HCT116 (cell line): Measurements from ENCODE around the gene ZNF625. TPM values are rescaled to one million over a fixed set of nuclear protein-coding genes. Genes with fewer than 3 reads are reported as not detected.

ENCODE experiments used
- ATAC-seq: fragments of 200-7000 bp; cut with Tn5 transposase; 2 replicates; pipeline ENCODE4 v1.9.1; 2020; ENCODE audit warnings: mild to moderate bottlenecking, moderate library complexity
- BruUV-seq: library from RNA; stranded (reverse); fragments of 400-500 nt; replicated peaks from 2 replicates; lab custom pipeline; 2021; lab: Mats Ljungman, UMichigan
- CTCF ChIA-PET: fragments of 300-600 bp; sonication (Branson Sonifier 250); formaldehyde crosslinking; loops from one replicate; lab custom pipeline; 2021; ENCODE audit warnings: antibody characterized with exemption; lab: Charles Lee
- POLR2A ChIA-PET: fragments of 300-600, 350-600 bp; sonication (Branson Sonifier 250); formaldehyde crosslinking; loops from one replicate; lab custom pipeline; 2021; ENCODE audit warnings: antibody characterized with exemption; lab: Charles Lee
- RAD21 ChIA-PET, 2 experiments: fragments of 300-600 bp; sonication (Branson Sonifier 250); formaldehyde crosslinking; loops; one replicate each; lab custom pipeline; 2023; ENCODE audit warnings: low total read pairs in 2 of 2; ENCODE audit not compliant: uncharacterized antibody in 2 of 2, unreplicated experiment in 2 of 2, low non-redundant PET in 1 of 2; lab: Charles Lee
- DNase-seq: peaks from one replicate; pipeline ENCODE4 v3.0.0-alpha.2; 2010; ENCODE audit warnings: low read depth, low spot score
- H2AFZ ChIP-seq: fragments of 200-600 bp; shearing (Covaris generic), sonication (generic); 2 replicates; pipeline ENCODE4 v1.6.1; 2017; ENCODE audit warnings: low read depth, mixed run types, mixed read lengths, antibody characterized with exemption, low read length; ENCODE audit not compliant: poor library complexity, severe bottlenecking
- H3K27ac ChIP-seq: 2 replicates; pipeline ENCODE4 v1.5.1; 2012; ENCODE audit warnings: low read depth, low read length
- H3K27me3 ChIP-seq: fragments of 200-600 bp; sonication (generic); 2 replicates; pipeline ENCODE4 v1.6.1; 2016; ENCODE audit warnings: mixed run types, low read length, mixed read lengths; ENCODE audit not compliant: insufficient read depth
- H3K36me3 ChIP-seq, 2 experiments: fragments of 200-500 bp in 1 of 2; fragments of 200-600 bp in 1 of 2; sonication (Bioruptor generic) in 1 of 2; sonication (generic) in 1 of 2; 2 replicates each; pipeline versions ENCODE4 v1.5.1 to v1.6.1; 2014 to 2016; ENCODE audit warnings: low read length in 2 of 2, inconsistent platforms in 1 of 2, mixed read lengths in 1 of 2, mixed run types in 1 of 2; ENCODE audit not compliant: insufficient read depth in 2 of 2, control insufficient read depth in 1 of 2
- H3K4me1 ChIP-seq, 2 experiments: fragments of 200-600 bp in 1 of 2; sonication (generic) in 1 of 2; 2 replicates each; pipeline versions ENCODE4 v1.5.1 to v1.6.1; 2012 to 2017; ENCODE audit warnings: low read length in 2 of 2, inconsistent platforms in 1 of 2, mild to moderate bottlenecking in 1 of 2, mixed read lengths in 1 of 2, mixed run types in 1 of 2, moderate library complexity in 1 of 2; ENCODE audit not compliant: insufficient read depth in 2 of 2, control insufficient read depth in 1 of 2
- H3K4me2 ChIP-seq: fragments of 200-600 bp; sonication (generic); 2 replicates; pipeline ENCODE4 v1.6.1; 2017; ENCODE audit warnings: mixed run types, low read length, mixed read lengths
- H3K4me3 ChIP-seq, 2 experiments: fragments of 200-600 bp in 1 of 2; sonication (generic) in 1 of 2; replicated peaks in 1 of 2; 2 replicates each; pipeline ENCODE4 v1.5.1; 2011 to 2016; ENCODE audit warnings: low read length in 2 of 2, control low read depth in 1 of 2, low read depth in 1 of 2, mild to moderate bottlenecking in 1 of 2, mixed read lengths in 1 of 2, mixed run types in 1 of 2
- H3K79me2 ChIP-seq: fragments of 200-600 bp; sonication (generic); 2 replicates; pipeline ENCODE4 v1.6.1; 2017; ENCODE audit warnings: mild to moderate bottlenecking, mixed run types, low read length, moderate library complexity, mixed read lengths; ENCODE audit not compliant: insufficient read depth
- H3K9ac ChIP-seq: fragments of 200-600 bp; sonication (generic); 2 replicates; pipeline ENCODE4 v1.6.1; 2016; ENCODE audit warnings: low read length, mixed read lengths
- H3K9me2 ChIP-seq: fragments of 200-600 bp; sonication (generic), shearing (Covaris generic); 2 replicates; pipeline ENCODE4 v1.6.1; 2017; ENCODE audit warnings: mixed run types, mild to moderate bottlenecking, moderate library complexity; ENCODE audit not compliant: insufficient read depth
- H3K9me3 ChIP-seq, 2 experiments: fragments of 200-500 bp in 1 of 2; fragments of 200-600 bp in 1 of 2; sonication (Bioruptor generic) in 1 of 2; sonication (generic) in 1 of 2; 2 replicates each; pipeline ENCODE4 v1.6.1; 2014 to 2017; ENCODE audit warnings: low read length in 2 of 2, mixed read lengths in 2 of 2, inconsistent platforms in 1 of 2, low read depth in 1 of 2, mild to moderate bottlenecking in 1 of 2, mixed run types in 1 of 2, moderate library complexity in 1 of 2; ENCODE audit not compliant: control insufficient read depth in 1 of 2, insufficient read depth in 1 of 2
- H4K20me1 ChIP-seq: fragments of 200-600 bp; sonication (generic), shearing (Covaris generic); 2 replicates; pipeline ENCODE4 v1.6.1; 2017; ENCODE audit warnings: mixed run types, mild to moderate bottlenecking, moderate library complexity; ENCODE audit not compliant: insufficient read depth
- ATF3 ChIP-seq: IDR thresholded peaks from 2 replicates; pipeline ENCODE4 v1.6.1; 2012
- CBX3 ChIP-seq: IDR thresholded peaks from 2 replicates; pipeline ENCODE4 v1.6.1; 2012; ENCODE audit warnings: low read depth
- CEBPB ChIP-seq: IDR thresholded peaks from 2 replicates; pipeline ENCODE4 v1.6.1; 2012; ENCODE audit warnings: low read depth
- CTCF ChIP-seq, 3 experiments: fragments of 200-600 bp in 1 of 3; sonication (generic) in 1 of 3; IDR thresholded peaks in 2 of 3; conservative IDR thresholded peaks in 1 of 3; 2 replicates each; pipeline ENCODE4 v1.5.1; 2012 to 2017; ENCODE audit warnings: low read depth in 2 of 3, low read length in 2 of 3, antibody characterized with exemption in 1 of 3, borderline replicate concordance in 1 of 3, control low read depth in 1 of 3, mild to moderate bottlenecking in 1 of 3, mixed read lengths in 1 of 3, mixed run types in 1 of 3, moderate library complexity in 1 of 3; ENCODE audit not compliant: insufficient read depth in 1 of 3
- EGR1 ChIP-seq: IDR thresholded peaks from 2 replicates; pipeline ENCODE4 v1.6.1; 2012; ENCODE audit warnings: low read depth
- EZH2 ChIP-seq: fragments of 200-600 bp; sonication (generic); IDR thresholded peaks from 2 replicates; pipeline ENCODE4 v1.6.1; 2017; ENCODE audit warnings: antibody characterized with exemption, mixed run types
- EZH2phosphoT487 ChIP-seq: fragments of 200-600 bp; IDR thresholded peaks from 2 replicates; pipeline ENCODE4 v1.6.1; 2018; ENCODE audit warnings: antibody characterized with exemption, borderline replicate concordance
- FOSL1 ChIP-seq: IDR thresholded peaks from 2 replicates; pipeline ENCODE4 v1.6.1; 2012; ENCODE audit warnings: low read depth
- JUND ChIP-seq: IDR thresholded peaks from 2 replicates; pipeline ENCODE4 v1.6.1; 2012
- POLR2A ChIP-seq: IDR thresholded peaks from 2 replicates; pipeline ENCODE4 v1.7.0; 2011; ENCODE audit warnings: borderline replicate concordance; ENCODE audit not compliant: insufficient read depth, insufficient read length; ENCODE audit errors: extremely low read depth
- POLR2AphosphoS5 ChIP-seq: IDR thresholded peaks from 2 replicates; pipeline ENCODE4 v1.6.1; 2011; ENCODE audit warnings: mild to moderate bottlenecking, low read depth, low read length, moderate library complexity
- RAD21 ChIP-seq: IDR thresholded peaks from 2 replicates; pipeline ENCODE4 v1.6.1; 2012; ENCODE audit warnings: low read depth, mild to moderate bottlenecking
- SIN3A ChIP-seq: IDR thresholded peaks from 2 replicates; pipeline ENCODE4 v1.6.1; 2012; ENCODE audit warnings: low read depth
- TCF7L2 ChIP-seq: IDR thresholded peaks from 2 replicates; pipeline ENCODE4 v1.7.0; 2011; ENCODE audit warnings: borderline replicate concordance, inconsistent platforms; ENCODE audit not compliant: insufficient read depth, insufficient read length; ENCODE audit errors: extremely low read depth
- ZFX ChIP-seq: fragments of 450-650 bp; IDR thresholded peaks from 2 replicates; pipeline ENCODE4 v1.6.1; 2017
- ZNF274 ChIP-seq: fragments of 200-500 bp; sonication (Bioruptor generic); IDR thresholded peaks from 2 replicates; pipeline ENCODE4 v1.6.1; 2014; ENCODE audit warnings: mild to moderate bottlenecking, low read depth, low read length, inconsistent platforms
- intact Hi-C: fragments of 100-400 bp; cut with micrococcal nuclease; formaldehyde crosslinking; loops from 2 replicates; pipeline ENCODE4 v1.10.0; 2022
- total RNA-seq: library from RNA; stranded (reverse); gene quantifications from one replicate; pipeline ENCODE4 v1.2.1, GENCODE V29; 2021; ENCODE audit not compliant: unreplicated experiment
- TF ChIP-seq, protein P1 (sequence below): IDR thresholded peaks from 2 replicates; pipeline ENCODE4 v1.6.1; 2012; ENCODE audit warnings: low read depth

ZNF625 gene
- total RNA-seq, 1 experiment from 2014 or later, result not detected

DNA sequence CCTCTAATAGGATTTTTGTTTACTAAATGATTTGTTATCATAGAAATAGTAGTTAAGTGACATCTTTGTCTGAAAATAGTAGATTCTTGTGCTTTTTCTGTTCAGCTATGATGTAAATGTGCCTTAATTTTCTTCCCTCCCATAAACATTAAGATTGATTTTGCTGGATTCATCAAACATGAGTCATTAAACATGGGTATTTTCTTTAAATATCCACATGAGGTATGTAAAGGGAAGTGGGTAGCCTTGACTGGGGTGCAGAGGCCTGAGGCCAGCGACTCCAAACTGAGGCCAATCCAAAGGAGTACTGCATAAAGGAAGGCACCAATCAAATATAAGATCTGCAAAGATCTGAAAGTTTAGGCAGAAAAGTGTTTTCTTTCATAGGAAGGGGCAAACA lies 10.1 kb upstream of the ZNF625 start:
- H2AFZ ChIP-seq, result no peak overlapping the region
- TF ChIP-seq JUND, result no peak
- no peak for TF ChIP-seq POLR2AphosphoS5
- TF ChIP-seq, protein P1, sequence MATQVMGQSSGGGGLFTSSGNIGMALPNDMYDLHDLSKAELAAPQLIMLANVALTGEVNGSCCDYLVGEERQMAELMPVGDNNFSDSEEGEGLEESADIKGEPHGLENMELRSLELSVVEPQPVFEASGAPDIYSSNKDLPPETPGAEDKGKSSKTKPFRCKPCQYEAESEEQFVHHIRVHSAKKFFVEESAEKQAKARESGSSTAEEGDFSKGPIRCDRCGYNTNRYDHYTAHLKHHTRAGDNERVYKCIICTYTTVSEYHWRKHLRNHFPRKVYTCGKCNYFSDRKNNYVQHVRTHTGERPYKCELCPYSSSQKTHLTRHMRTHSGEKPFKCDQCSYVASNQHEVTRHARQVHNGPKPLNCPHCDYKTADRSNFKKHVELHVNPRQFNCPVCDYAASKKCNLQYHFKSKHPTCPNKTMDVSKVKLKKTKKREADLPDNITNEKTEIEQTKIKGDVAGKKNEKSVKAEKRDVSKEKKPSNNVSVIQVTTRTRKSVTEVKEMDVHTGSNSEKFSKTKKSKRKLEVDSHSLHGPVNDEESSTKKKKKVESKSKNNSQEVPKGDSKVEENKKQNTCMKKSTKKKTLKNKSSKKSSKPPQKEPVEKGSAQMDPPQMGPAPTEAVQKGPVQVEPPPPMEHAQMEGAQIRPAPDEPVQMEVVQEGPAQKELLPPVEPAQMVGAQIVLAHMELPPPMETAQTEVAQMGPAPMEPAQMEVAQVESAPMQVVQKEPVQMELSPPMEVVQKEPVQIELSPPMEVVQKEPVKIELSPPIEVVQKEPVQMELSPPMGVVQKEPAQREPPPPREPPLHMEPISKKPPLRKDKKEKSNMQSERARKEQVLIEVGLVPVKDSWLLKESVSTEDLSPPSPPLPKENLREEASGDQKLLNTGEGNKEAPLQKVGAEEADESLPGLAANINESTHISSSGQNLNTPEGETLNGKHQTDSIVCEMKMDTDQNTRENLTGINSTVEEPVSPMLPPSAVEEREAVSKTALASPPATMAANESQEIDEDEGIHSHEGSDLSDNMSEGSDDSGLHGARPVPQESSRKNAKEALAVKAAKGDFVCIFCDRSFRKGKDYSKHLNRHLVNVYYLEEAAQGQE, result no peak
- no peak for TF ChIP-seq CBX3
- TF ChIP-seq CEBPB, result no peak
- TF ChIP-seq, all 23 proteins: peak for 0
- POLR2A ChIA-PET, result no interaction called here
- intact Hi-C loops, result no loop called here
- no peak overlapping the region for H3K4me2 ChIP-seq
- H3K4me3 ChIP-seq, result no peak overlapping the region
- no peaks in the 10 kb centered on the region for H3K9me2 ChIP-seq
- CTCF ChIA-PET, result no interaction called here
- no peaks in the 10 kb centered on the region for H3K27me3 ChIP-seq
- H3K9me3 ChIP-seq, result peaks cover 5 to 8% of the 10 kb centered on the region in 2 experiments; a peak in 2 of 4 replicates
- ATAC-seq (no peak), DNase-seq (no peak)
- H3K36me3 ChIP-seq, result no peaks in the 10 kb centered on the region
- H3K4me1 ChIP-seq, result peaks cover 0 to 3% of the 10 kb centered on the region in 2 experiments; a peak in 1 of 4 replicates
- no peak overlapping the region for H3K9ac ChIP-seq
- RAD21 ChIA-PET, result no interaction called here
- no peaks in the 10 kb centered on the region; the same call in 1 of the 2 replicates for H3K79me2 ChIP-seq
- BruUV-seq, result no TSS peak
- H4K20me1 ChIP-seq, result no peaks in the 10 kb centered on the region
- no peak overlapping the region for H3K27ac ChIP-seq

DNA sequence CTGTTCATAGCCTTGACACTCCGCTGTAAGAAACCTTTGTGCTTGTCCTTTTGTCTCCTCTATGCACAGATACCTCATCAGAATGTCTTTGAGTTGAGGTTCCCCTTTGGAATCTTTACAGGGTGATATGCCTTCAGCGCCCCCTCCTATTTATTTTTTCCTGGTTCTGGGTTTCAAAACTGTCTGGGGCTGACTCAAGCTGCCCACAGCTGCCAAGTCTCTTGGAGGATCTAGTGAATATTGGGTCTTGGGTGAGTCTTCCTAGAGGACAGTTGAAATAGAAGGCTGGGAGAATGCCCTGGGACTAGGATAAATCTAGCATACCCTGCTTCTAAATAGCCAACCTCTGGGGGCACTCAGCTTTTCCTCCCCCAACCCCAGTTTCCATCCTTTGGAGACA lies 7.3 kb upstream of the ZNF625 start:
- Histone ChIP-seq H3K9me2 (no peaks in the 10 kb centered on the region), H3K4me3 (peak overlapping the region; percentile 76 to 80), H3K27ac (no peak overlapping the region; the same call in 1 of the 2 replicates), H4K20me1 (no peaks in the 10 kb centered on the region), H2AFZ (no peak overlapping the region), H3K4me1 (peaks cover 0 to 3% of the 10 kb centered on the region in 2 experiments; a peak in 1 of 4 replicates), H3K36me3 (no peaks in the 10 kb centered on the region), H3K9me3 (peaks cover 5 to 10% of the 10 kb centered on the region in 2 experiments; a peak in 2 of 4 replicates), H3K9ac (peak overlapping the region; percentile 68), H3K4me2 (peak overlapping the region; percentile 79), H3K27me3 (no peaks in the 10 kb centered on the region), H3K79me2 (no peaks in the 10 kb centered on the region; the same call in 1 of the 2 replicates)
- intact Hi-C loops, result loop anchor here (5.0 kb wide), 1 partner anchor 128 kb away; the partner anchor contains the start of gene ZNF44
- ATAC-seq (no peak), DNase-seq (no peak)
- ChIA-PET RAD21 (no interaction called here), CTCF (no interaction called here), POLR2A (no interaction called here)
- BruUV-seq, result no TSS peak
- TF ChIP-seq JUND (no peak), ATF3 (no peak), FOSL1 (no peak), TCF7L2 (no peak), EGR1 (no peak), ZFX (no peak), CBX3 (no peak), ZNF274 (no peak), RAD21 (no peak), EZH2phosphoT487 (no peak), POLR2AphosphoS5 (no peak), POLR2A (no peak), CTCF (IDR thresholded peaks at IDR 0.05 in 2 of 3, conservative IDR thresholded peaks at IDR 0.05 in 1 of 3; ENCODE audit: borderline replicate concordance in 1 of 3, insufficient read depth in 1 of 3, low read depth in 2 of 3, low read length in 2 of 3) (no peak), EZH2 (no peak), SIN3A (no peak)
